GM23338 (cell line): Measurements from ENCODE around the gene SPEM2. TPM values are rescaled to one million over a fixed set of nuclear protein-coding genes. Genes with fewer than 3 reads are reported as not detected.

Experiments used
- ATAC-seq: fragments of 200-7000 bp; cut with Tn5 transposase; 3 replicates; pipeline ENCODE4 v1.9.1; 2020
- DNase-seq: peaks from one replicate; pipeline ENCODE4 v3.0.0-alpha.2; 2015; ENCODE audit warnings: low spot score
- H2AFZ ChIP-seq: fragments of 200-600 bp; sonication (generic); 2 replicates; pipeline ENCODE4 v1.8.0; 2016; ENCODE audit warnings: antibody characterized with exemption, mild to moderate bottlenecking, moderate library complexity
- H3F3A ChIP-seq: fragments of 200-600 bp; sonication (generic); replicated peaks from 2 replicates; pipeline ENCODE4 v1.8.0; 2017; ENCODE audit warnings: antibody characterized with exemption, mixed run types, low read depth
- H3K27ac ChIP-seq: fragments of 200-600 bp; sonication (generic); 2 replicates; pipeline ENCODE4 v1.6.1; 2016; ENCODE audit warnings: low read depth
- H3K27me3 ChIP-seq: fragments of 200-600 bp; sonication (generic); 2 replicates; pipeline ENCODE4 v1.8.0; 2016; ENCODE audit warnings: mild to moderate bottlenecking, mixed run types, moderate library complexity; ENCODE audit not compliant: insufficient read depth
- H3K36me3 ChIP-seq: fragments of 200-600 bp; sonication (generic); 2 replicates; pipeline ENCODE4 v1.8.0; 2016; ENCODE audit warnings: mild to moderate bottlenecking; ENCODE audit not compliant: insufficient read depth
- H3K4me1 ChIP-seq: fragments of 200-600 bp; sonication (generic); 2 replicates; pipeline ENCODE4 v1.8.0; 2016; ENCODE audit warnings: mild to moderate bottlenecking, moderate library complexity; ENCODE audit not compliant: insufficient read depth
- H3K4me2 ChIP-seq: fragments of 200-600 bp; sonication (generic); 2 replicates; pipeline ENCODE4 v1.7.1; 2017; ENCODE audit warnings: mixed run types
- H3K4me3 ChIP-seq: fragments of 200-600 bp; sonication (generic); 2 replicates; pipeline ENCODE4 v1.6.1; 2016; ENCODE audit warnings: mixed run types
- H3K79me2 ChIP-seq: fragments of 200-600 bp; sonication (generic); replicated peaks from 2 replicates; pipeline ENCODE4 v1.8.0; 2017; ENCODE audit warnings: mild to moderate bottlenecking; ENCODE audit not compliant: insufficient read depth
- H3K9me2 ChIP-seq: fragments of 200-600 bp; sonication (generic); 2 replicates; pipeline ENCODE4 v1.8.0; 2017; ENCODE audit not compliant: insufficient read depth
- H4K20me1 ChIP-seq: fragments of 200-600 bp; sonication (generic); replicated peaks from 2 replicates; pipeline ENCODE4 v1.8.0; 2017; ENCODE audit warnings: mild to moderate bottlenecking; ENCODE audit not compliant: insufficient read depth
- H3K27ac Mint-ChIP-seq: 2 replicates; pipeline ENCODE4 v1.8.0; 2020; ENCODE audit warnings: inconsistent platforms, mild to moderate bottlenecking, moderate library complexity, mixed read lengths
- H3K27me3 Mint-ChIP-seq: 3 replicates; pipeline ENCODE4 v1.8.0; 2022; ENCODE audit warnings: low read depth, mild to moderate bottlenecking, moderate library complexity, mixed read lengths, inconsistent platforms; ENCODE audit not compliant: insufficient read depth, poor library complexity
- H3K36me3 Mint-ChIP-seq: 3 replicates; pipeline ENCODE4 v1.8.0; 2021; ENCODE audit warnings: low read depth, mild to moderate bottlenecking, inconsistent platforms, moderate library complexity, mixed read lengths
- H3K4me1 Mint-ChIP-seq: 3 replicates; pipeline ENCODE4 v1.8.0; 2020; ENCODE audit warnings: mild to moderate bottlenecking, inconsistent platforms, mixed read lengths
- H3K4me3 Mint-ChIP-seq: 3 replicates; pipeline ENCODE4 v1.8.0; 2021; ENCODE audit warnings: moderate library complexity, mild to moderate bottlenecking, inconsistent platforms, mixed read lengths
- H3K9me3 Mint-ChIP-seq: 3 replicates; pipeline ENCODE4 v1.8.0; 2020; ENCODE audit warnings: moderate library complexity, mild to moderate bottlenecking, inconsistent platforms, mixed read lengths
- CREB1 ChIP-seq: fragments of 250-450 bp; sonication (Bioruptor Pico); IDR thresholded peaks from 2 replicates; pipeline ENCODE4 v1.5.0; 2020; ENCODE audit warnings: low read depth, mild to moderate bottlenecking, moderate library complexity
- CTCF ChIP-seq, 2 experiments: fragments of 200-600 bp in 1 of 2; sonication (generic) in 1 of 2; conservative IDR thresholded peaks; 2 replicates each; pipeline versions ENCODE4 v1.5.1 to v1.6.1; 2016 to 2017; ENCODE audit warnings: antibody characterized with exemption in 2 of 2, low read depth in 2 of 2, mild to moderate bottlenecking in 2 of 2, moderate library complexity in 1 of 2
- ETS1 ChIP-seq: IDR thresholded peaks from 2 replicates; pipeline ENCODE4 v1.6.1; 2016; ENCODE audit warnings: antibody characterized with exemption
- EZH2 ChIP-seq: fragments of 200-600 bp; sonication (generic); IDR thresholded peaks from one replicate; pipeline ENCODE4 v1.8.0; 2017; ENCODE audit warnings: antibody characterized with exemption, mild to moderate bottlenecking, low read depth; ENCODE audit not compliant: unreplicated experiment
- EZH2phosphoT487 ChIP-seq: fragments of 200-600 bp; sonication (generic); IDR thresholded peaks from one replicate; pipeline ENCODE4 v1.8.1; 2018; ENCODE audit warnings: antibody characterized with exemption; ENCODE audit not compliant: unreplicated experiment
- JUNB ChIP-seq: IDR thresholded peaks from one replicate; pipeline ENCODE4 v1.6.1; 2016; ENCODE audit warnings: antibody characterized with exemption; ENCODE audit not compliant: unreplicated experiment
- NANOG ChIP-seq: IDR thresholded peaks from 2 replicates; pipeline ENCODE4 v1.6.1; 2016; ENCODE audit warnings: antibody characterized with exemption, borderline replicate concordance
- POLR2AphosphoS5 ChIP-seq: IDR thresholded peaks from 2 replicates; pipeline ENCODE4 v1.6.1; 2016; ENCODE audit warnings: antibody characterized with exemption, low read depth
- STAT1 ChIP-seq: IDR thresholded peaks from one replicate; pipeline ENCODE4 v1.6.1; 2016; ENCODE audit warnings: antibody characterized with exemption; ENCODE audit not compliant: unreplicated experiment
- ZNF114 ChIP-seq: fragments of 250-450 bp; sonication (Bioruptor Pico); IDR thresholded peaks from 2 replicates; pipeline ENCODE4 v1.5.0; 2020; ENCODE audit warnings: mild to moderate bottlenecking, moderate library complexity
- ZNF331 ChIP-seq: fragments of 250-450 bp; sonication (Bioruptor Pico); IDR thresholded peaks from 2 replicates; pipeline ENCODE4 v1.5.0; 2020; ENCODE audit warnings: low read depth, mild to moderate bottlenecking, moderate library complexity
- ZNF462 ChIP-seq: fragments of 250-450 bp; sonication (Bioruptor Pico); IDR thresholded peaks from 2 replicates; pipeline ENCODE4 v1.5.0; 2020; ENCODE audit warnings: mild to moderate bottlenecking, moderate library complexity
- polyA plus RNA-seq: library from polyadenylated mRNA; unstranded; fragments of >200 nt; fragmentation: Nextera tagmentation; extraction: Ambion mirVana; gene quantifications from 2 replicates; pipeline ENCODE4 v1.2.1, GENCODE V29; 2016
- total RNA-seq: library from RNA; depleted of rRNA; stranded (reverse); fragments of >200 nt; shearing (Covaris generic); gene quantifications from 2 replicates; pipeline ENCODE4 v1.2.3, GENCODE V29; 2014

The SPEM2 gene
- total and polyA plus RNA-seq, 2 experiments from 2014 or later, result not detected

- no peak for TF ChIP-seq CTCF (conservative IDR thresholded peaks at IDR 0.05; ENCODE audit: low read depth in 2 of 2)
- no peak for TF ChIP-seq EZH2
- TF ChIP-seq POLR2AphosphoS5, result no peak
- no peak for TF ChIP-seq ZNF331
Observed at GRCh38 chr17:7464081-7464480, 38.7 kb downstream of the SPEM2 start (continued).

GRCh38 chr17:7465597-7466275 lies 40.3 kb downstream of the SPEM2 start:
- Histone ChIP-seq H3K79me2 (0 out of 2 replicates have a peak, but pooled peaks cover 5% of the 10 kb centered on the region), H3F3A (no peaks in the 10 kb centered on the region), H3K27me3 (no peaks in the 10 kb centered on the region), H3K36me3 (no peaks in the 10 kb centered on the region), H4K20me1 (no peaks in the 10 kb centered on the region), H3K4me1 (peaks cover 13% of the 10 kb centered on the region; the same call in 1 of the 2 replicates), H2AFZ (no peak overlapping the region), H3K4me3 (no peak overlapping the region), H3K4me2 (no peak overlapping the region), H3K9me2 (no peaks in the 10 kb centered on the region), H3K27ac (no peak overlapping the region)
- no peak overlapping the region for H3K4me3 Mint-ChIP-seq
- H3K36me3 Mint-ChIP-seq, result peaks cover 11% of the 10 kb centered on the region
- H3K9me3 Mint-ChIP-seq, result no peaks in the 10 kb centered on the region
- H3K27me3 Mint-ChIP-seq, result peaks cover 12% of the 10 kb centered on the region
- H3K4me1 Mint-ChIP-seq, result peaks cover 17% of the 10 kb centered on the region
- no peak overlapping the region for H3K27ac Mint-ChIP-seq
- no peak for DNase-seq
- no peak for ATAC-seq
- TF ChIP-seq STAT1, result no peak
- TF ChIP-seq POLR2AphosphoS5, result no peak
- no peak for TF ChIP-seq ZNF331
- TF ChIP-seq NANOG, result no peak
- no peak for TF ChIP-seq EZH2
- TF ChIP-seq ETS1, result no peak
- no peak for TF ChIP-seq EZH2phosphoT487
- no peak for TF ChIP-seq CREB1 (CRISPR knock-in tag)
- no peak for TF ChIP-seq JUNB
- no peak for TF ChIP-seq ZNF114
- TF ChIP-seq ZNF462, result no peak
- no peak for TF ChIP-seq CTCF (conservative IDR thresholded peaks at IDR 0.05; ENCODE audit: low read depth in 2 of 2)
